ENCODE data around the gene MSI2. TPM values are rescaled to one million over a fixed set of nuclear protein-coding genes. Genes with fewer than 3 reads are reported as not detected.

MSI2 gene
- total and polyA plus RNA-seq, 2 donors (not counting 3 experiments of a cell fraction or from before 2014, with no cell fraction given), result 20.9 to 59.3 TPM

GRCh38 chr17:57606111-57606875, 350.0 kb downstream of the MSI2 start:
- no peak overlapping the region for H2AFZ ChIP-seq (ENCODE audit: low read depth, low read length)
- CTCF ChIA-PET, result interaction anchor here (0.6 to 1.6 kb wide), 2 partner anchors 177 to 363 kb away, joined by 3 to 7 read pairs; no protein-coding TSS in a partner anchor
- no peak overlapping the region for H3K4me3 ChIP-seq (replicated peaks in 1 of 3; ENCODE audit: insufficient read depth in 1 of 3, low read depth in 1 of 3, low read length in 3 of 3)
- FAIRE-seq (no peak), DNase-seq (ENCODE audit: low read depth, low spot score) (no peak)
- no TSS peak for BruUV-seq (replicated peaks)
- H3K27ac ChIP-seq (ENCODE audit: insufficient read depth, low read depth, low read length), result no peak overlapping the region
- no peaks in the 10 kb centered on the region for H3K79me2 ChIP-seq (ENCODE audit: control insufficient read depth, insufficient read depth, low read length)
- H3K9me3 ChIP-seq (replicated peaks; ENCODE audit: control insufficient read depth, insufficient read depth, low read length), result no peaks in the 10 kb centered on the region
- TF ChIP-seq GATA2 (IDR thresholded peaks at IDR 0.05; ENCODE audit: insufficient read depth, insufficient read length, low read depth, low read length) (no peak), JUN (IDR thresholded peaks at IDR 0.05; ENCODE audit: borderline replicate concordance, insufficient read depth, insufficient read length, low read depth) (no peak), EZH2 (IDR thresholded peaks at IDR 0.05; ENCODE audit: borderline replicate concordance, low read depth, low read length, severe bottlenecking) (no peak), POLR2AphosphoS5 (IDR thresholded peaks at IDR 0.05; ENCODE audit: insufficient read depth, low read depth, low read length) (no peak), MYC (IDR thresholded peaks at IDR 0.05; ENCODE audit: low read depth, low read length) (no peak)
- no peak overlapping the region for H3K4me2 ChIP-seq (ENCODE audit: insufficient read depth, low read length)
- H3K9me1 ChIP-seq (replicated peaks; ENCODE audit: control insufficient read depth, extremely low read depth, insufficient read depth, low read length), result no peaks in the 10 kb centered on the region
- no peak overlapping the region for H3K9ac ChIP-seq (replicated peaks; ENCODE audit: extremely low read depth, insufficient read depth, low read length)
- no peaks in the 10 kb centered on the region for H3K36me3 ChIP-seq (ENCODE audit: control insufficient read depth in 2 of 2, extremely low read depth in 1 of 2, insufficient read depth in 2 of 2, low read length in 2 of 2)
- dilution Hi-C loops (cut with MboI; ENCODE audit: extremely low pct_ligation_motif_present, low sequenced_read_pairs), result no loop called here
- intact Hi-C loops (cut with micrococcal nuclease), result no loop called here
- POLR2A ChIA-PET, result no interaction called here
- H4K20me1 ChIP-seq (replicated peaks; ENCODE audit: control insufficient read depth, extremely low read depth, insufficient read depth, low read length), result no peaks in the 10 kb centered on the region
- no peaks in the 10 kb centered on the region for H3K27me3 ChIP-seq (ENCODE audit: control insufficient read depth in 2 of 2, insufficient read depth in 2 of 2, low read length in 2 of 2)
- H3K4me1 ChIP-seq (ENCODE audit: control insufficient read depth, extremely low read depth, insufficient read depth, low read length), result no peaks in the 10 kb centered on the region

DNA sequence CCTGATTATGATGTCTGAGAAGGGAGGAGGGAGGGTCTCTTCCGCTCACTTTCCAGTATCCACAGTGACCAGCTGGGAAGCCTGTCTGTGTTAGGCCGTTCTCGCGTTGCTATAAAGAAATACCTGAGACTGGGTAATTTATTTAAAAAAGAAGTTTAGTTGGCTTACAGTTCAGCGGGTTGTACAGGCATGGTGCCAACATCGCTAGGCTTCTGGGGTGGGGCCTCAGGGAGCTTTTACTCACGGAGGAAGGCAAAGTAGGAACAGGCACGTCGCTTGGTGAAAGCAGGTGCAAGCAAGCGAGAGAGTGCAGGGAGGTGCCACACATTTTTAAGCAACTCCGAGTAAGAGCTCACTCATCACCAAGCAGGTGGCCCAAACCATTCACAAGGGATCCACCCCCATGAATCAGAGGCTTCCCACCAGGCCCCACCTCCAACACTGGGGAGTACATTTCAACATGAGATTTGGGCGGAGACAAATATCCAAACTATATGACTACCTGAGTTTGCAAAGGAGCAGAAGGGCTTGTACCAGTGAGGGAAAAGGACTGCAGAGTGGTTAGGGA, 351.3 kb downstream of the MSI2 start:
- POLR2A ChIA-PET, result no interaction called here
- H4K20me1 ChIP-seq (replicated peaks; ENCODE audit: control insufficient read depth, extremely low read depth, insufficient read depth, low read length), result no peaks in the 10 kb centered on the region
- CTCF ChIA-PET, result interaction anchor here (1.0 to 2.9 kb wide), 3 partner anchors 9 to 365 kb away, joined by 3 to 9 read pairs (median 9); no protein-coding TSS in a partner anchor
- intact Hi-C loops (cut with micrococcal nuclease) (no loop called here), dilution Hi-C loops (cut with MboI; ENCODE audit: extremely low pct_ligation_motif_present, low sequenced_read_pairs) (no loop called here)
- no peak for TF ChIP-seq MAX (IDR thresholded peaks at IDR 0.05; ENCODE audit: insufficient read depth, insufficient read length)
- no peak for TF ChIP-seq MYC (IDR thresholded peaks at IDR 0.05; ENCODE audit: low read depth, low read length)
- no peak for TF ChIP-seq GATA2 (IDR thresholded peaks at IDR 0.05; ENCODE audit: insufficient read depth, insufficient read length, low read depth, low read length)
- no peak for TF ChIP-seq EZH2 (IDR thresholded peaks at IDR 0.05; ENCODE audit: borderline replicate concordance, low read depth, low read length, severe bottlenecking)
- no peak for TF ChIP-seq POLR2A (IDR thresholded peaks at IDR 0.05; ENCODE audit: low read depth, low read length)
- TF ChIP-seq FOS (IDR thresholded peaks at IDR 0.05; ENCODE audit: borderline replicate concordance, insufficient read depth, low read length), result no peak
- TF ChIP-seq POLR2AphosphoS5 (IDR thresholded peaks at IDR 0.05; ENCODE audit: insufficient read depth, low read depth, low read length), result no peak
- TF ChIP-seq CTCF (IDR thresholded peaks at IDR 0.05; ENCODE audit: extremely low read depth in 1 of 2, insufficient read depth in 1 of 2, low read depth in 1 of 2, low read length in 2 of 2), result no peak
- TF ChIP-seq JUN (IDR thresholded peaks at IDR 0.05; ENCODE audit: borderline replicate concordance, insufficient read depth, insufficient read length, low read depth), result no peak
- no peaks in the 10 kb centered on the region for H3K9me1 ChIP-seq (replicated peaks; ENCODE audit: control insufficient read depth, extremely low read depth, insufficient read depth, low read length)
- DNase-seq (ENCODE audit: low read depth, low spot score), result no peak
- H3K36me3 ChIP-seq (ENCODE audit: control insufficient read depth in 2 of 2, extremely low read depth in 1 of 2, insufficient read depth in 2 of 2, low read length in 2 of 2), result no peaks in the 10 kb centered on the region
- no peak for FAIRE-seq
- no peaks in the 10 kb centered on the region for H3K79me2 ChIP-seq (ENCODE audit: control insufficient read depth, insufficient read depth, low read length)
- no peaks in the 10 kb centered on the region for H3K9me3 ChIP-seq (replicated peaks; ENCODE audit: control insufficient read depth, insufficient read depth, low read length)
- H3K9ac ChIP-seq (replicated peaks; ENCODE audit: extremely low read depth, insufficient read depth, low read length), result no peak overlapping the region
- H2AFZ ChIP-seq (ENCODE audit: low read depth, low read length), result no peak overlapping the region
- H3K27me3 ChIP-seq (ENCODE audit: control insufficient read depth in 2 of 2, insufficient read depth in 2 of 2, low read length in 2 of 2), result no peaks in the 10 kb centered on the region
- H3K4me2 ChIP-seq (ENCODE audit: insufficient read depth, low read length), result no peak overlapping the region
- no TSS peak for BruUV-seq (replicated peaks)
- no peak overlapping the region for H3K4me3 ChIP-seq (replicated peaks in 1 of 3; ENCODE audit: insufficient read depth in 1 of 3, low read depth in 1 of 3, low read length in 3 of 3)
- H3K27ac ChIP-seq (ENCODE audit: insufficient read depth, low read depth, low read length), result no peak overlapping the region
- no peaks in the 10 kb centered on the region for H3K4me1 ChIP-seq (ENCODE audit: control insufficient read depth, extremely low read depth, insufficient read depth, low read length)

All from endothelial cell of umbilical vein (primary cell).